IPS-20b (cell line): ENCODE measurements around the gene IPO8.
A peak's percentile ranks its signal among the peaks of the same experiment; 100 is the strongest.

Experiments
- H3K27ac ChIP-seq: one replicate; pipeline ENCODE4 v1.5.1; 2013; ENCODE audit warnings: low read length
- H3K27me3 ChIP-seq: 2 replicates; pipeline ENCODE4 v1.6.1; 2013; ENCODE audit warnings: mild to moderate bottlenecking, low read length, inconsistent platforms; ENCODE audit not compliant: insufficient read depth
- H3K36me3 ChIP-seq: 2 replicates; pipeline ENCODE4 v1.6.1; 2013; ENCODE audit warnings: low read depth, mild to moderate bottlenecking, inconsistent platforms, low read length, moderate library complexity; ENCODE audit not compliant: insufficient read depth
- H3K4me1 ChIP-seq: 2 replicates; pipeline ENCODE4 v1.6.1; 2013; ENCODE audit warnings: mild to moderate bottlenecking, control low read depth, inconsistent platforms, low read length, moderate library complexity; ENCODE audit not compliant: insufficient read depth
- H3K4me3 ChIP-seq: 2 replicates; pipeline ENCODE4 v1.5.1; 2013; ENCODE audit warnings: mild to moderate bottlenecking, low read length, inconsistent platforms
- H3K9ac ChIP-seq: 2 replicates; pipeline ENCODE4 v1.6.1; 2013; ENCODE audit warnings: low read depth, mild to moderate bottlenecking, inconsistent platforms, low read length, moderate library complexity
- H3K9me3 ChIP-seq: 2 replicates; pipeline ENCODE4 v1.6.1; 2013; ENCODE audit warnings: mild to moderate bottlenecking, low read depth, low read length, inconsistent platforms; ENCODE audit not compliant: insufficient read depth

IPO8 gene

GRCh38 chr12:30706476-30706875 is 10.8 kb upstream of the IPO8 start:
- Histone ChIP-seq H3K36me3 (peaks cover 29% of the 10 kb centered on the region), H3K27me3 (no peaks in the 10 kb centered on the region), H3K4me1 (no peaks in the 10 kb centered on the region), H3K4me3 (no peak overlapping the region), H3K9me3 (no peaks in the 10 kb centered on the region), H3K9ac (no peak overlapping the region), H3K27ac (no peak overlapping the region)

GRCh38 chr12:30701056-30701455 is 5.4 kb upstream of the IPO8 start:
- no peaks in the 10 kb centered on the region for H3K27me3 ChIP-seq
- no peak overlapping the region for H3K27ac ChIP-seq
- no peak overlapping the region for H3K4me3 ChIP-seq
- no peaks in the 10 kb centered on the region for H3K36me3 ChIP-seq
- H3K9ac ChIP-seq: no peak overlapping the region
- H3K4me1 ChIP-seq: no peaks in the 10 kb centered on the region; the same call in 1 of the 2 replicates
- no peaks in the 10 kb centered on the region for H3K9me3 ChIP-seq

- Histone ChIP-seq H3K9ac (no peak overlapping the region), H3K4me1 (no peaks in the 10 kb centered on the region; the same call in 1 of the 2 replicates), H3K9me3 (no peaks in the 10 kb centered on the region), H3K27ac (no peak overlapping the region), H3K4me3 (no peak overlapping the region), H3K36me3 (no peaks in the 10 kb centered on the region), H3K27me3 (no peaks in the 10 kb centered on the region)
These were observed 4.7 kb upstream of the IPO8 start for GRCh38 chr12:30700216-30700900.

GRCh38 chr12:30698346-30698745 is 2.7 kb upstream of the IPO8 start:
- H3K4me3 ChIP-seq: no peak overlapping the region
- no peak overlapping the region for H3K27ac ChIP-seq
- H3K36me3 ChIP-seq: no peaks in the 10 kb centered on the region
- H3K9ac ChIP-seq: no peak overlapping the region
- H3K9me3 ChIP-seq: no peaks in the 10 kb centered on the region
- H3K4me1 ChIP-seq: peaks cover 6% of the 10 kb centered on the region; the same call in 1 of the 2 replicates
- H3K27me3 ChIP-seq: no peaks in the 10 kb centered on the region; the same call in 1 of the 2 replicates

GRCh38 chr12:30696943-30697342 is 1.3 kb upstream of the IPO8 start:
- H3K9ac ChIP-seq: 0 out of 2 replicates have a peak overlapping the region, but pooled peaks have one; percentile 67
- H3K9me3 ChIP-seq: no peaks in the 10 kb centered on the region
- H3K27me3 ChIP-seq: no peaks in the 10 kb centered on the region; the same call in 1 of the 2 replicates
- no peaks in the 10 kb centered on the region; the same call in 1 of the 2 replicates for H3K36me3 ChIP-seq
- peak overlapping the region; percentile 82; the same call in 1 of the 2 replicates for H3K4me3 ChIP-seq
- no peak overlapping the region for H3K27ac ChIP-seq
- peaks cover 6% of the 10 kb centered on the region; the same call in 1 of the 2 replicates for H3K4me1 ChIP-seq

GRCh38 chr12:30696486-30696885 is 817 bp upstream of the IPO8 start:
- H3K4me3 ChIP-seq: peak overlapping the region; percentile 82; the same call in 1 of the 2 replicates
- H3K4me1 ChIP-seq: peaks cover 6% of the 10 kb centered on the region; the same call in 1 of the 2 replicates
- H3K27me3 ChIP-seq: no peaks in the 10 kb centered on the region; the same call in 1 of the 2 replicates
- no peaks in the 10 kb centered on the region; the same call in 1 of the 2 replicates for H3K36me3 ChIP-seq
- H3K9ac ChIP-seq: peak overlapping the region; percentile 67; the same call in 1 of the 2 replicates
- peak overlapping the region; percentile 37 for H3K27ac ChIP-seq
- no peaks in the 10 kb centered on the region for H3K9me3 ChIP-seq

GRCh38 chr12:30696103-30696408 is 387 bp upstream of the IPO8 start:
- Histone ChIP-seq H3K36me3 (no peaks in the 10 kb centered on the region; the same call in 1 of the 2 replicates), H3K9ac (peak overlapping the region; percentile 67; the same call in 1 of the 2 replicates), H3K4me3 (peak overlapping the region; percentile 82), H3K4me1 (peaks cover 8% of the 10 kb centered on the region; the same call in 1 of the 2 replicates), H3K27me3 (no peaks in the 10 kb centered on the region; the same call in 1 of the 2 replicates), H3K27ac (peak overlapping the region; percentile 37), H3K9me3 (no peaks in the 10 kb centered on the region)

- H3K9ac ChIP-seq: peak overlapping the region; percentile 85; the same call in 1 of the 2 replicates
- peaks cover 4% of the 10 kb centered on the region; the same call in 1 of the 2 replicates for H3K36me3 ChIP-seq
- no peaks in the 10 kb centered on the region; the same call in 1 of the 2 replicates for H3K27me3 ChIP-seq
- H3K4me3 ChIP-seq: peak overlapping the region; percentile 82
- H3K9me3 ChIP-seq: no peaks in the 10 kb centered on the region
- H3K27ac ChIP-seq: no peak overlapping the region
- H3K4me1 ChIP-seq: peaks cover 8% of the 10 kb centered on the region; the same call in 1 of the 2 replicates
These were observed 1.1 kb downstream of the IPO8 start for GRCh38 chr12:30694412-30695198.

GRCh38 chr12:30692470-30692869 is 3.2 kb downstream of the IPO8 start:
- Histone ChIP-seq H3K9ac (no peak overlapping the region), H3K27ac (no peak overlapping the region), H3K4me3 (no peak overlapping the region), H3K36me3 (peaks cover 4% of the 10 kb centered on the region; the same call in 1 of the 2 replicates), H3K4me1 (peaks cover 8% of the 10 kb centered on the region; the same call in 1 of the 2 replicates), H3K27me3 (no peaks in the 10 kb centered on the region; the same call in 1 of the 2 replicates), H3K9me3 (no peaks in the 10 kb centered on the region)

GRCh38 chr12:30691122-30691879 is 4.4 kb downstream of the IPO8 start:
- Histone ChIP-seq H3K9ac (0 out of 2 replicates have a peak overlapping the region, but pooled peaks have one; percentile 7), H3K4me3 (no peak overlapping the region), H3K4me1 (peaks cover 8% of the 10 kb centered on the region; the same call in 1 of the 2 replicates), H3K9me3 (no peaks in the 10 kb centered on the region), H3K36me3 (peaks cover 4% of the 10 kb centered on the region; the same call in 1 of the 2 replicates), H3K27me3 (no peaks in the 10 kb centered on the region; the same call in 1 of the 2 replicates), H3K27ac (no peak overlapping the region)
